GM12878 (cell line): ENCODE data around the gene PPHLN1. TPM values are rescaled to one million over a fixed set of nuclear protein-coding genes. Genes with fewer than 3 reads are reported as not detected.

Source experiments
- ATAC-seq: fragments of 200-7000 bp; cut with Tn5 transposase; 3 replicates; pipeline ENCODE4 v1.9.1; 2020; ENCODE audit warnings: mild to moderate bottlenecking, moderate library complexity
- BruUV-seq: library from RNA; stranded (reverse); fragments of 400-500 nt; replicated peaks from 2 replicates; lab custom pipeline; 2021; lab: Mats Ljungman, UMichigan
- CTCF ChIA-PET: fragments of 300-600 bp; sonication (Branson Sonifier 250); formaldehyde crosslinking; extraction: SDS; loops from one replicate; lab custom pipeline; 2021; ENCODE audit warnings: inconsistent platforms; lab: Yijun Ruan, JAX
- POLR2A ChIA-PET: fragments of 350-600 bp; formaldehyde crosslinking; extraction: SDS; loops from one replicate; lab custom pipeline; 2021; ENCODE audit warnings: inconsistent platforms; lab: Charles Lee
- RAD21 ChIA-PET: fragments of 300-600 bp; sonication (Branson Sonifier 250); formaldehyde crosslinking; loops from one replicate; lab custom pipeline; 2023; ENCODE audit warnings: antibody characterized with exemption; ENCODE audit not compliant: unreplicated experiment; lab: Charles Lee
- SMC1A ChIA-PET: fragments of 300-600 bp; sonication (Branson Sonifier 250); formaldehyde crosslinking; loops from one replicate; lab custom pipeline; 2023; ENCODE audit not compliant: unreplicated experiment, uncharacterized antibody; lab: Charles Lee
- DNase-seq: peaks from one replicate; pipeline ENCODE4 v3.0.0-alpha.2; 2011; ENCODE audit warnings: low read depth, low spot score
- FAIRE-seq: peaks from 3 replicates; lab custom pipeline; 2011; peaks lifted over from hg19 to GRCh38; lab: Jason Lieb, UNC
- H2AFZ ChIP-seq: 2 replicates; pipeline ENCODE4 v1.6.0; 2011; ENCODE audit warnings: low read depth, low read length, control low read depth; ENCODE audit not compliant: control insufficient read depth
- H3K27ac ChIP-seq: 2 replicates; pipeline ENCODE4 v1.5.1; 2011; ENCODE audit warnings: control low read depth; ENCODE audit not compliant: control insufficient read depth, insufficient read depth
- H3K27me3 ChIP-seq, 2 experiments: replicated peaks in 1 of 2; 2 replicates each; pipeline versions ENCODE4 v1.6.0 to v1.6.1; 2011; ENCODE audit warnings: low read length in 1 of 2; ENCODE audit not compliant: control insufficient read depth in 2 of 2, insufficient read depth in 2 of 2
- H3K36me3 ChIP-seq, 2 experiments: 2 replicates each; pipeline ENCODE4 v1.5.1; 2011; ENCODE audit warnings: low read length in 1 of 2; ENCODE audit not compliant: control insufficient read depth in 2 of 2, insufficient read depth in 2 of 2
- H3K4me1 ChIP-seq: 2 replicates; pipeline ENCODE4 v1.6.1; 2011; ENCODE audit warnings: mild to moderate bottlenecking, low read length, moderate library complexity, mixed read lengths; ENCODE audit not compliant: control insufficient read depth, insufficient read depth
- H3K4me2 ChIP-seq: 2 replicates; pipeline ENCODE4 v1.6.0; 2011; ENCODE audit warnings: control low read depth; ENCODE audit not compliant: control insufficient read depth, insufficient read depth
- H3K4me3 ChIP-seq: fragments of 200-600 bp; sonication (generic); 2 replicates; pipeline ENCODE4 v1.5.1; 2016
- H3K79me2 ChIP-seq: 2 replicates; pipeline ENCODE4 v1.6.0; 2011; ENCODE audit warnings: low read length; ENCODE audit not compliant: control insufficient read depth, insufficient read depth
- H3K9ac ChIP-seq: 2 replicates; pipeline ENCODE4 v1.8.0; 2011; ENCODE audit warnings: low read length, control low read depth, mixed read lengths; ENCODE audit not compliant: control insufficient read depth, insufficient read depth
- H3K9me3 ChIP-seq: replicated peaks from 3 replicates; pipeline ENCODE4 v1.5.1; 2011; ENCODE audit warnings: mild to moderate bottlenecking, low read length; ENCODE audit not compliant: control insufficient read depth, insufficient read depth
- H4K20me1 ChIP-seq: 2 replicates; pipeline ENCODE4 v1.6.0; 2011; ENCODE audit not compliant: control insufficient read depth, insufficient read depth
- CREB1 ChIP-seq: IDR thresholded peaks from 2 replicates; pipeline ENCODE4 v1.6.1; 2012; ENCODE audit warnings: low read depth, mild to moderate bottlenecking, inconsistent platforms
- NR2C1 ChIP-seq: fragments of 450-650 bp; IDR thresholded peaks from 2 replicates; pipeline ENCODE4 v1.6.1; 2017; ENCODE audit warnings: antibody characterized with exemption, mild to moderate bottlenecking, moderate library complexity
- RELA ChIP-seq: fragments of 450-650 bp; IDR thresholded peaks from 2 replicates; pipeline ENCODE4 v1.8.0; 2014; ENCODE audit warnings: borderline replicate concordance; ENCODE audit not compliant: partially characterized antibody
- SP1 ChIP-seq: IDR thresholded peaks from one replicate; pipeline ENCODE4 v1.6.1; 2011; ENCODE audit warnings: low read depth, low read length
- WGBS: methylation state at CpG from one replicate; pipeline ENCODE4 v1.1.6; 2016; ENCODE audit warnings: low lambda C conversion rate; ENCODE audit not compliant: insufficient replicate concordance, insufficient coverage; ENCODE audit errors: missing lambda C conversion rate; 5-methylcytosine and 5-hydroxymethylcytosine counted together
- in situ Hi-C: fragments of 300-500 bp; cut with MboI; formaldehyde crosslinking; loops from 9 replicates; pipeline ENCODE4 v1.14.3; 2018; ENCODE audit warnings: mixed read lengths
- intact Hi-C: fragments of 100-400 bp; cut with micrococcal nuclease; formaldehyde crosslinking; loops from one replicate; pipeline ENCODE4 v1.14.2; 2022; ENCODE audit not compliant: unreplicated experiment
- polyA plus RNA-seq, 11 experiments: library from polyadenylated mRNA; depleted of rRNA in 4 of 11; unstranded in 6 of 11; stranded (reverse) in 5 of 11; fragments of >200 nt; fragmentation: Nextera tagmentation in 4 of 11; fragmentation: Illumina TruSeq in 1 of 11; extraction: Ambion mirVana in 4 of 11; extraction: Trizol in 1 of 11; gene quantifications; 1 replicate in 1 of 11; 2 replicates in 10 of 11; pipeline versions ENCODE4 v1.2.1 to v1.2.3, GENCODE V29; 2011 to 2016; ENCODE audit warnings: inconsistent platforms in 2 of 11, missing spikeins in 2 of 11, low read depth in 1 of 11
- total RNA-seq, 4 experiments: library from RNA; depleted of rRNA in 3 of 4; stranded (reverse); fragments of >200 nt in 3 of 4; fragmentation: Illumina TruSeq in 1 of 4; extraction: Trizol in 1 of 4; gene quantifications; 2 replicates each; pipeline versions ENCODE4 v1.2.1 to v1.2.3, GENCODE V29; 2013 to 2021
- TF ChIP-seq, protein P1 (sequence below): fragments of 450-650 bp; formaldehyde crosslinking; IDR thresholded peaks from 2 replicates; pipeline ENCODE4 v1.5.0; 2022; ENCODE audit warnings: mild to moderate bottlenecking, missing genetic modification characterization

The PPHLN1 gene
- total and polyA plus RNA-seq, 10 of the 15 experiments (the other 5 are each of a cell fraction or from before 2014, with no cell fraction given), result 73.6 to 117 (median 92.1) TPM

DNA sequence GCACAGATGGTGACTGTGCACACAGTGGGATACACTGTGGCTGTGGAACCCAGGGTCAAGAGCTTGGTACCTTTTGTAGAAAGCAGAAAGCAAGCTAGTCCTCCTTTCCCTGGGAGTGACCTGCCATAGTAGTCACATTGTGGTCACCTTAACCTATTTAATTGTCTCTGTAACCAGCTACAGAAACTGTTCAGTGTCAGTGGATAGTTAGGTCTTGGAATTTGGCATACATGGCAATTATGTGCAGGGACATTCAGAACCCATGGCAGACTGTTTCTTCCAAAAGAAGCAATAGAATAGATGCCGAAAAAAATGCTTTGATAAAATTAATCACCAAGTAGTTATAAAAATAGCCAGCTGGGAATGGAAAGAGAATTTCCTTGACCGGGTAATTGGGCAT, 30.4 kb downstream of the PPHLN1 start:
- H4K20me1 ChIP-seq, result no peaks in the 10 kb centered on the region
- H3K9ac ChIP-seq, result no peak overlapping the region
- SMC1A ChIA-PET, result interaction anchor here (2.1 kb wide), 1 partner anchor 16 kb away, joined by 9 read pairs; no protein-coding TSS in a partner anchor
- FAIRE-seq (no peak), ATAC-seq (no peak), DNase-seq (no peak)
- H2AFZ ChIP-seq, result no peak overlapping the region
- CTCF ChIA-PET, result interaction anchor here (2.2 kb wide), 1 partner anchor 16 kb away, joined by 9 read pairs; no protein-coding TSS in a partner anchor
- POLR2A ChIA-PET, result no interaction called here
- no peaks in the 10 kb centered on the region for H3K27me3 ChIP-seq
- no peak overlapping the region for H3K27ac ChIP-seq
- H3K79me2 ChIP-seq, result no peaks in the 10 kb centered on the region; the same call in 1 of the 2 replicates
- H3K4me1 ChIP-seq, result peaks cover 19% of the 10 kb centered on the region
- BruUV-seq, result no TSS peak
- H3K4me2 ChIP-seq, result no peak overlapping the region
- H3K4me3 ChIP-seq, result no peak overlapping the region
- 100% methylated on average over 2 of the region's 2 CpGs for WGBS
- RAD21 ChIA-PET, result interaction anchor here (1.8 kb wide), 1 partner anchor 15 kb away, joined by 4 read pairs; no protein-coding TSS in a partner anchor
- in situ Hi-C loops (loop anchor here (25.0 kb wide), 1 partner anchor 1094 kb away; no protein-coding TSS in a partner anchor), intact Hi-C loops (no loop called here)
- no peaks in the 10 kb centered on the region; a peak in 1 of 4 replicates for H3K36me3 ChIP-seq
- TF ChIP-seq NR2C1 (no peak), SP1 (no peak), CREB1 (no peak), RELA (no peak)
- TF ChIP-seq, protein P1, sequence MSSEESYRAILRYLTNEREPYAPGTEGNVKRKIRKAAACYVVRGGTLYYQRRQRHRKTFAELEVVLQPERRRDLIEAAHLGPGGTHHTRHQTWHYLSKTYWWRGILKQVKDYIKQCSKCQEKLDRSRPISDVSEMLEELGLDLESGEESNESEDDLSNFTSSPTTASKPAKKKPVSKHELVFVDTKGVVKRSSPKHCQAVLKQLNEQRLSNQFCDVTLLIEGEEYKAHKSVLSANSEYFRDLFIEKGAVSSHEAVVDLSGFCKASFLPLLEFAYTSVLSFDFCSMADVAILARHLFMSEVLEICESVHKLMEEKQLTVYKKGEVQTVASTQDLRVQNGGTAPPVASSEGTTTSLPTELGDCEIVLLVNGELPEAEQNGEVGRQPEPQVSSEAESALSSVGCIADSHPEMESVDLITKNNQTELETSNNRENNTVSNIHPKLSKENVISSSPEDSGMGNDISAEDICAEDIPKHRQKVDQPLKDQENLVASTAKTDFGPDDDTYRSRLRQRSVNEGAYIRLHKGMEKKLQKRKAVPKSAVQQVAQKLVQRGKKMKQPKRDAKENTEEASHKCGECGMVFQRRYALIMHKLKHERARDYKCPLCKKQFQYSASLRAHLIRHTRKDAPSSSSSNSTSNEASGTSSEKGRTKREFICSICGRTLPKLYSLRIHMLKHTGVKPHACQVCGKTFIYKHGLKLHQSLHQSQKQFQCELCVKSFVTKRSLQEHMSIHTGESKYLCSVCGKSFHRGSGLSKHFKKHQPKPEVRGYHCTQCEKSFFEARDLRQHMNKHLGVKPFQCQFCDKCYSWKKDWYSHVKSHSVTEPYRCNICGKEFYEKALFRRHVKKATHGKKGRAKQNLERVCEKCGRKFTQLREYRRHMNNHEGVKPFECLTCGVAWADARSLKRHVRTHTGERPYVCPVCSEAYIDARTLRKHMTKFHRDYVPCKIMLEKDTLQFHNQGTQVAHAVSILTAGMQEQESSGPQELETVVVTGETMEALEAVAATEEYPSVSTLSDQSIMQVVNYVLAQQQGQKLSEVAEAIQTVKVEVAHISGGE, result no peak
- no peaks in the 10 kb centered on the region; the same call in 2 of the 3 replicates for H3K9me3 ChIP-seq
